ENCODE measurements around the gene P2RY4.
"Not testable (repeated sequence)": the region's sequence is repeated elsewhere in the genome, so short reads cannot be mapped to it uniquely, and the experiment has no call there.

Gene P2RY4

DNA sequence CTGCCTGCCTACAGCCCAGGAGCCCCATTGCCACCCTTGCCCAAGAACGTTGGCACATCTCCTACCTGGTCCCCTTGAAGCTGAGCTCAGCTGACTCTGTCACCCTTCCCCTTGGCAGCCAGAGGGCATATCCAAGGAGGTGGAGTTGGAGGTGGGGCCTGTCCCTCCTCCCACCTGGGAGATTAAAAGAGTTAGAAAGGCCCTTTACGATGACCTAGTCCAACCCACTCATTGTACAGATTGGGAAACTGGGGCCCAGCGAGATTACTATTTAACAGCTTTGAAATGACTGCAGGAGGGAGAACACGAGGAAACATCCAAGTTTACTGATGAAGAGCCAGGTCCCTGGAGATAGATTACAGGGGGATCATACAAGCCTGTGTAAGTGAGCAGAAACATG lies at the start of gene P2RY4:
TSS of gene P2RY4 (minus strand) at position 101 of the 400 bp plus-strand sequence. CDS start 580 bp downstream, outside the sequence.
- no peak for DNase-seq

DNA sequence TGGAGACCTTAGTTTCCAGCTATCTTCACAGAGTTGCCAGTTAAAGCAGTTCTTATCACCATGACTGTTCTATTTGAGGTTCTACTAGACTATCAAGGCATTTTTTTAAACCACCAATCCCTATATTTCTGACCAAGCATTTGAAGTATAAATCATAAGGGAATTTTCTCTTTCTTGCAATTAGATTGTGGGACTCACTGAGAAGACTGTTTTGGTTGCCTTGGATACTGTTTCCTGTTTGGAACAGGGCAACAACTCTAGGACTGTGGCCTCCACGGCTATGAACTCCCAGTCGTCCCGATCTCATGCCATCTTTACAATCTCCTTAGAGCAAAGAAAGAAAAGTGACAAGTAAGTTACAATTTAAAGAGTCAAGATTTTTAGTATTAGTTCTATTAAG lies 41.7 kb upstream of the P2RY4 start:
- no peak for DNase-seq

DNA sequence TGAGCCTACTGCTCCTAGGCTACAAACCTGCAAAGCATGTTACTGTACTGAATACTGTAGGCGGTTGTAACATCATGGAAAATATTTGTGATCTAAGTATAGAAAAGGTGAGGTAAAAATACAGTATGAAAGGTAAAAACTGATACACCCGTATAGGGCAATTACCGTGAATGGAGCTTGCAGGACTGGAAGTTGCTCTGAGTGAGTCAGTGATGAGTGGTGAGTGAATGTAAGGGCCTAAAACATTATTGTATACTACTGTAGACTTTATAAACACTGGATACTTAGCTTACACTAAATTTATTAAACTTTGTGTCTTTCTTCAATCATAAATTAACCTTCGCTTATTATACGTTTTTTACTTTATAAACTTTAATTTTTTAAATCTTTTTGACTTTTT lies 33.6 kb upstream of the P2RY4 start:
- no peak for DNase-seq

DNA sequence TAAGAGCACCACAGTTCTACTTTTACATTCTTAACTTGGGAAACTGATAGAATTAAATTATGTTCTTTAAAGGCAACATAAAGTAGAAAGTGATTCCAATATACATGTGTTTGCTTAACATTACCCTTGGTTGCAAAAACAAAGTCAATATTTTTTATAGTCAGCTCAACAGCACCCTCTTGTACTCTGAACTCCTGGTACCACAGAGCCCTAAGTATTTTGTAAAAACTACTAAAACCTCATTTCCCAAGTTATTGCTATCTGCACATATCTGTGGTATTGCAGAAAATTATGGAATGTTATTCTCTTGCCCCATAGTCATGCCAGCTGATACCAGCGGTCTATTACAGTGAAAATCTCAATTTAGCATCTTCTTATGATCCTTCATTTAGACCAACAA lies 32.8 kb upstream of the P2RY4 start:
- no peak for DNase-seq

DNA sequence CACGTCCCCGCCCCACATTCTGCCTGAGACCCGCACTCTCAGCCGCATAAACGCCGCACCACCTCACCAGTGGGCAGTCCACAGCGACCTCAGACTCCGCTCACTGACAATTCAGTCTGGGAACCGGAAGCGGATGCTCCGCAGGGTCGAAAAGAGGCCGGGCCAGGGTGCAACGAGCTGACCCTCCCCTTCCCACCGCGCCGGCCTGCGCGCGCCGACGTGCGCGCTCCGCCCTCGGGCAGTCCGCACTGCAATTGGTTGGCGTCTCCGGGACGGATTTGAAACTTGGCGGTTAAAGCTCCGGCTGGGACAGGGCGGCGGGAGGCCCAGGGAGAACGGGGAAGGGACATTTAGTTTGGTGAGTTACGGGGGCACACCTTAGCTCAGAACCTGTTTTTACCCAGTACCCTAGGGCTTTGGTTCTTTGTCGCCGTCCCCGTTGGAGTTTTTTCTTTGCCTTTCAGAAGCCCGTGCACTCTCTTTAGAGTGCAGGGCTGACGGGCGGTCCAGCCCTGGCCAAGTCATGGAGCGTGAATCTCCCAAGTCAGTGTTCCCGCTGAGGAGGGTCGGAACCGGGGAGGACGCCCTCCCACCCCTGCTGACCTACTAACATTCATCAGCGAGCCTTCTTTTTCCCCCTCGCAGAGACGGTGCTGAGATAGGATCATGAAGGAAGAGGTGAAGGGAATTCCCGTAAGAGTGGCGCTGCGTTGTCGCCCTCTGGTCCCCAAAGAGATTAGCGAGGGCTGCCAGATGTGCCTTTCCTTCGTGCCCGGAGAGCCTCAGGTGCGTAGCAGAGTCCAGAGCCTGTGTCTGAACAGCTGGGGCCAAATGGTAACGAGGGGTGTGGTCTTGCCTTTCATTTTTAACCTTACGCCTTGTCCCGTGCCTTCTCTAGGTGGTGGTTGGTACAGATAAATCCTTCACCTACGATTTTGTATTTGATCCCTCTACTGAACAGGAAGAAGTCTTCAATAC lies 30.1 kb upstream of the P2RY4 start, which contains the start of the genes KIF4A and PDZD11:
TSS of gene KIF4A (plus strand) at position 312 of the 978 bp plus-strand sequence. CDS start at position 667, 355 bp downstream.
TSS of gene PDZD11 (minus strand) at position 135 of the 978 bp plus-strand sequence. CDS start 586 bp downstream, outside the sequence.
- DNase-seq, result peak; percentile 90

DNA sequence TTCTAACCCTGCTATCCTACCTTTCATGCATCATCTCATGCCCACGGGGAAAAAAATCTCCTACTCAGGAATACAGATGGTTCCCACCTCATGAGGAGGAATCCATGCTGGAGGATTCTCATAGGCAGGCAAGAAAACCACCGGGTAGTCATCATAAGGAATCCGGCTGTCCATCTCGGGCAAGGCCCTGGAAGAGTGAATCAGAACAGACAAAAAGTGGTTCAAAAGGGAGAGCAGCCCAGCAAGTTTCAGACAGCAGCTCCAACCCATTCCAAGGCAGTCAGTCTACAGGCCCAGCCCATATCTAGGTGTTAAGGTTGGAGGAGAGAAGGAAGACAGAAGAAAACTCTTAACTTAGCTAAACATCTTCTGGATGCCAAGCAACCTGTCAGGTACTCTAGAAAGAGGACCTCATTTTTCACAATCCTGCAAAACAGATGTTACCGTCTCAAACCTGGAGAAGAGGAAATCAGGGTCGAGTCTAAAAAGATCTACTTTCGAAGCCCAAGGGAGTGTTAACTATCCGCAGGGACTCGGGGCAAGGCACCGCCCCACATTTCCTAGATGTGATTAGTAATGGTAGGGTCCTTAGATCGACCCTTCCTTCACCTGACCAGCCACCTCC lies 29.3 kb upstream of the P2RY4 start:
- DNase-seq, result no peak

DNA sequence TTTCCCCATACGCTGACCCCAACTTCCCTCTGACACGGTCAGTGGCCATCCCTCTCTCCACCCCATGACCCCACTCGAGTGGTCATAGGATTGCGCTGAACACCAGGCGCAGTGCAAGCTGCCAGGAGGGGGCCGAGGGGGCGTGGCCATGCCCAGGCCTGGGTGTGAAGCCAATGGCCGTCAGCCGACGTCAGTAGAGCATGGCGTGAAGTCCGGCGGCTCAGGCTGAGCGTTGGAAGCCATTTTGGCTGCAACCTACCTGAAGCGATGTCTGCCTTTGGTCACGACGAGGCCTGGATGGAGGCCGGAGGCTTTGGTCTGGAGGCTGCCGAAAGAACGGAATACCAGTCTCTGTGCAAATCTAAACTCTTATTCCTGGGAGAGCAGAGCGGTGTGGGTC lies 21.9 kb upstream of the P2RY4 start, which contains the start of gene RAB41:
TSS of gene RAB41 (plus strand) at position 222 of the 400 bp plus-strand sequence. CDS start at position 268, 46 bp downstream.
- no peak for DNase-seq

DNA sequence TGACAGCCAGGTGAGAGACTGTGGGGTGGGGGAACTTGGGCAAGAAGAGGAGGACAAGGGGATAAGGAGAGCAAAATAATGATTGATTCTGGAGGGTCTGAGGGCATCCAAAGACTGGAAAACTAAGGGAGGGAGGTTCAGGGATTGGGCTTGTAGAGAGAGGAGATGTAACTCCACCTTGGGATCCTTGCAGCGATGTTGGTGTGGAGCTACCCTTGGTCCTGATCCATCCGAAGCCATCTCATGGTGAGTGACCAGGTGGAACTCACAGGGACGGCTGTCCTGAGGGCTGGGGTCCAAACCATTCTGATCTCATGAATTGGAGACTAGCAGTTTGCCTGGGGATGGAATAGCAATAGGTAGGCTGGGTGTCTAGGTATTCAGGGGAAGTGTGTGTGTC lies 20.6 kb upstream of the P2RY4 start:
- no peak for DNase-seq

DNA sequence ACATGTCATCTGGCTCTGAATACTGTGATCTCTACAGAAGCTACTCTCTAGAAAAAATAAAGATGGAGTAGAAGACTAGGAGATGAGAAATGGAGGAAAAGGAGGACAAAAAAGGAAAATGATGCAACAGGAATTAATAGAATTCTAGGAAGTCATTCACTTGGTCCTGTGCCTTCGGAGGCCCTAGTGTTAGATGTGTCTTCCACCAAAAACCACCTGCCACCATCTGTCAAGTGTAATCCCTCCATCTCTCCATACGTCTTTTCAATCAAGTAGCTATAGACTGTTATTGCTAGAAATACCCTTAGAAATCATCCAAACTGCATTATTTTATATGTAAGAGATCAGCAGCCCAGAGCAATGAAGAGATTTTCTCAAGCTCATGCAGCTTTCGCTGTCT lies 19.1 kb upstream of the P2RY4 start:
- DNase-seq, result no peak

DNA sequence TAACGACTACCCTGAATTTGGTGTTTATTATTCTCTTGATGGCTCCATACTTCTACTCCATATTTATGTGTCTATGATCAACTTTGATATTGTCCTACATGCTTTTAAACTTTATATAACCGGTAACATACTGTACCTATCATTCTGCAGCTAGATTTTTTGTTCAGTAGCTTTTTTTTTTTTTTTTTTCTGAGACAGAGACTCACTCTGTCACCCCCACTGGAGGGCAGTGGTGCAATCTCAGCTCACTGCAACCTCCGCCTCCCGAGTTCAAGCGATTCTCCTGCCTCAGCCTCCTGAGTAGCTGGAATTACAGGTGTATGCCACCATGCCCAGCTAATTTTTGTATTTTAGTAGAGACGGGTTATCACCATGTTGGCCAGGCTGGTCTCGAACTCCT lies 14.0 kb upstream of the P2RY4 start:
- not testable (repeated sequence) for DNase-seq

DNA sequence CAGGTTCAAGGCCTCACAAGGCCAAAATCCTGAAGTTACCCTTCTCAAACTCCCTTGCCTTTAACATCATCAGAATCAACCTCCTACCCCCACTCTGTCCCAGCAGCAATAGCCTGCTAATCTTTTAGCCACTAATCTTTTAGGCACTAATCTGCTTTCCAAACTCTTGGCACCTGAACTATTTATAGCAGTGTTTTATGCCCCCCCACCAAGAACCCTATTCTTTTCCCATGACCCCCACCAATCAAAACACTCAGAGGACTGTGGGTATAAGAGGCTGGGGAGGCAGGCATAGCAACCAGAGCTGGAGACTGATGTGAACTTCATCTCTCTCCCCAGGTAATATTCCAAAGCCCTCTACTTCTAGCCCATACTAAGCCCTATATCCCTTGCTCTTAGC lies 8.0 kb upstream of the P2RY4 start, which contains the start of gene ARR3:
TSS of gene ARR3 (plus strand) at position 301 of the 400 bp plus-strand sequence. CDS start 1,052 bp downstream, outside the sequence.
- DNase-seq, result no peak

DNA sequence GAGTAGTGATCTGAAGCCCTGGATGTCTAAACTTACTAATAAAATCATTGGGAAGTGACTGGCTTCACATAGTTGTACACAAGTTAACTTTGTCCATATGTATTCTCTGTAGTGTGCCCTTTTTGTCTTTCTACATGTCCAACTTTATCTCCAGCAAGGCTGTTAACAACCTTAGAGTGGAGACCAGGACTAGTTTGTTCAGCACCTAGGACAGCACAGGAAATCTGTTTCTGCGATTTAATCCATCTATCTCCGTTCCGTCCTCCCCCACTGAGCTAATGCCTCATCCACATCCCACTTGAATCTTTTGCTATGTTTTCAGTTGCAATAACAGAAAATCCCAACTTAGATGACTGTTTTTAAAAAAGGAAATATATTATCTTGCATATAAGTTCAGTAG lies 4.8 kb upstream of the P2RY4 start:
- DNase-seq, result no peak

DNA sequence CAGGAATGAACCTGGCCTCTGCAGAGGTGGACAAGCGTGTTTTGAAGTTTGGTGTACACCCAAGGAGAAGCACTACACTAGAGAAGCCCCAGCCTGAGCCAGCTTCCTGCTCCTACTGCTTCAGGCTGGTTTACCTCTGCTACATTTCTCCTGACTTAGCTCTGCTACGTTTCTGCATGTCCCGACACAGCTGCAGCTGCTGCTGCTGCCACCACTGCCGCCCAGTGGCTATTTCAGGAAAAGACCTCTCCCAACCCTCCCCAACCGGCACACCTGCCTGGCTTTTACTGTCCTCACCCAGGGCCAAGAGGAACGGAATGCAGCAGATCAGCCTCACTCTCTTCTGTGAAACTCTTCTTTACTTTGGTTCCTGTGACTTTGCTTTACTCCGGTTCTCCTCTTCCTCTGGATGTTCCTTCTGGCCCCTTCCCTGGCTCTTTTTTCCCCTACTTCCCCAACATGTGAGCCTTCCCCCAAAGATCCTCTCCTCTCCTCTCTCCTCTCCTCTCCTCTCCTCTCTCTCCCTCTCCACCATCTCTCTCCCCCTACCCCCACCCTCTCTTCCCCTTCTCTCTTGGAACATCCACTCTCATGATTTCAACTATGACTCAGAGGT lies 3.1 kb upstream of the P2RY4 start:
- DNase-seq, result peak; percentile 50

DNA sequence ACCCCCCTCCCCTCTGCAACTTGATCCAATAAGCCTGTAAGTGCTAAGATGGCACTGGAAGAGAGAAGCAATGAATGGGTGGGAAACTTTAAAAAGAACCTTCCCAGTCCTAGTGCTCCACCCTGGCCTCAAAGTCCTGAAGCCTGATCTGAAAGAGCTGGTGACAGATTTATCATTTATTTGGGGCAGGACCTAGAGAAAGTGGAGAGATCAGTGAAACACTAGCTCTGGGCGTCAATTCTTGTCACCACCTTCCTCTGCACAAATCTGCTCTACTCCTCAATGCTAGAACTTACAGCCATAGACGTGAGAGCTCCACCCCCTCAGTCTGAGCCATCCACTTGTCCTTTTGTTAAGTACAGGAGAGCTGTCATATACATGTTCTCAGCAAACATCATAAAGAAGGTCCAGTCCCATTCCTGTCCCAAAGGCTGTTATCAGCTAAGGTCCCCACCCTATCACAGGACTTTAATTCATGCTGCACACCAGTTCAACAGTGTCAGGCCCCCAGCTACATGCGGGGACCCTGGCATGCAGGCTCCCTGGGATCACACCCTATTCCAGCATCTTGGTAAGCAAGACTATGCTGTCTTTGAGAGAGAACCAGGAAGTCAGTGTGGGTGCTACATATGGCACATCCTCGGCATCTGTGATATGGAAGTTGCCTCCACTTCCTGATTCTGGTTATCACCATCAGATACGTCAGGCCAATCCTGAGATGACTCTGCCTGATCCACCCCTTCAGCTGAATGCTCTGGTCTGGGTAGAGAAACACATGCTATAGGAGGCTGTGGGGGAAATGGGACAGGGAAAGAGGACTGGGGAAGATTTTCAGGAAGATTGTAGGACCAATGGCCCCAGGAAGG lies 2.3 kb downstream of the P2RY4 start:
- no peak for DNase-seq

DNA sequence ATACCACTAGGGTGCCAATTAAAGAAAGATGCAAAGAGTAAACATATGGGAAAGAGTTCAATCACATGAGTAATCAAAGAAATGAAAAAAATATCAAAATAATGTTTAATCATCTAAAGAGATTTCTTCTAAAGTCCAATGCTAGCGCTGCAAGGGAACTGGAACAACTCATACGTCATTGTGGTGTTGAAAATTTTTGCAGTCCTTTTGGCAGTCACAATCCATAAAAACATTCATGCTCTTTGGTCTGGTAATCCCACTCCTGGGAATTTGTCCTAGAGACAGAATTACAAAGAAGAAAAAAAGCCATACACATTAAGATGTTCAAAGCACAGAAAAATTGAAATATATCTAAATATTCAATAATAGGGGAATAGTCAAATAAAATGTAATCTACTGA lies 4.6 kb downstream of the P2RY4 start:
- DNase-seq, result no peak

DNA sequence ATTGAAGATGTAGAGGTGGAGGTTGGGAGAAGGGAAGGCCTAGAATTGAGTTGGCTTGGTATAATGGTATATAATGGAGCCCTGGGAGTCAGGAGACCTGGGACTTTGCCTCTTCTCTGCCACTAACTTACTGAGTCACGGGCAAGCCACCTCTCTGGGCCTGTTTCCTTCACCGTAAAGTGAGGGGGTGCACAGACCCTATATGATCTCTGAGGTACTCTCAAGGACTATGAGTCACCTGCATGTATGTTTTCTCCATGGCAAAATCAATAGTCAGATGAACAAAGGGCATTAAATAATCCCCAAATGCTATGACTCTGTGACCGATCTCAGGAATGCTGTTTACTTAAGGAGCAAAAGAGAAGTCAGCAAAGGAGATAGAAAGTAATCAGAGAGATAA lies 5.1 kb downstream of the P2RY4 start:
- no peak for DNase-seq

DNA sequence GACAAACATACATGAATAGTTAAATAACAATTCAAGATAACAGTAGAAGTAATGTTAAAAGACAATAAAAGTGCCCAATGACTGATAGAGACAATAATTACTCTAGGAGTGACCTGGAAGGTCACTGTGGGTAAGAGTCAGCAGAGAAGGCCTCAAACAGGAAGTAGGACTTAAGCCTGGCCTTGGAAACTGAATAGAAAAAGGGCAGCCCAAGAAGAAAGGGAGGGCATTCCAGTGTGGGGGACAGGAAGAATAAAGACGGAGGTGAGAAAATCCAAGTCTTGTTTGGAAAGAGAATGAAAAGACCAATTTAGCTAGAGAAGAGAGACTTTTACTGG lies 6.0 kb downstream of the P2RY4 start:
- no peak for DNase-seq

DNA sequence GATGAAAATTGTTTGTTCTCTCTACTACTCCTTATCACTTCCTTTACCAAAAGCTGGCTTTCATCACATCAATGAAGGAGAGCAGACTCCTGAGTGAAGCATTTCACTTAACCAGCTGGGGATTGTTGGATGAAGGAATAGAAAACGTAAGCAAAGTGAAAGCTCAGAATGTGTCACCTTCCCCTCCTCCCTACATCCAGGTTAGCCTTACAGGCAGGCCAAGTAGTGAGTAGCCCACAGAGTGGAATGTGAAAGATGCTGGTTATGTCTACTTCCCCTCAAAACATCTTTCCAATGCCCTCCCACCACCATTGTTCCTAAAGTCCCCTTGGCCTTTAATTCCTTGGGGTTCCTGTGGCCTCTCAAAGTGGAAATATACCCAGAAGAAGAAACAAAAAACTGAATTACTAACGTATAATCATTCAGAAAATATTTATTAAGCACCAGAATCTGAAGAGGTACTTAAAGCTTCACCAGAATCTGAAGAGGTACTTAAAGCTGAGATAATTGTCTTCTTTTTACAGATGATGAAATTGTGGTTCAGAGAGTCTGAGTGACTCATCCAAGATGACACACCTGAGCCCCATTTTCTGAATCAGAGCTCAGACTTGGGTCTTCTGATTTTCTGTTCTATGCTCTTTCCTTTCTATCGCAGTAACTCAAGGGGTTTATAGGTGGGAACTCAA lies 6.5 kb downstream of the P2RY4 start:
- no peak for DNase-seq

DNA sequence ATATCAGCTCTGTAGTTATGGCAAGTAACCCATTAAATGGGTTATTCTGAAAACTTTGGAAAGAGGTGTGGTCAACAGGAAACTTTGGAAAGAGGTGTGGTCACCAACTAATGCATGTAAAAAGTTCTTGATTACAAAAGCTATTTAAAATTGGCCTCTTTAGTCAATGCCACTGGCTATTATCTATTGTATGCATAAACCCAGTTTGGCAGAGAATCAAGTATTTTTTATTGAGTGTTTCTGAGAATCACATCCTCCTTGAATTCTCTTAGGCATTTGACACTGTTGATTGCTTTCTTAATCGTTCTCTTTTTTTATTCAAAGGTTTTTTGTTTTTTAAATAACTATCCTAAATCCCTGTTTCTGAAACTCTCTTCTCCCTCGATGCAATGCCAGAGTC lies 7.5 kb downstream of the P2RY4 start:
- no peak for DNase-seq

DNA sequence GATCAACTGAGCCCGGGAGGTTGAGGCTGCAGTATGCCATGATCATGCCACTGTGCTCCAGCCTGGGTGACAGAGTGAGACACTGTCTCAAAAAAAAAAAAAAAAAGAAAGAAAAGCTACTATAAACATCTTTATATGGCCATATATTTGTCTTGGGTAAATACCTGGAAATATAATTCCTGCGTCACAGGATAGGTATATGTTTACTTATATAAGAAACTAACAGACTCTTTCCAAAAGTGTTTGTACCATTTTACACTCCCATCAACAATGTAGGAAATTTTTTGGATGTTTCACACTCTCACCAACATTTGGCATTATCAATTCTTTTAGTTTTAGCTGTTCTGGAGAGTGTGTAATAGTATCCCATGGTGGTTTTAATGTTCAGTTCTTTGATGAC lies 12.8 kb downstream of the P2RY4 start:
- no peak for DNase-seq

DNA sequence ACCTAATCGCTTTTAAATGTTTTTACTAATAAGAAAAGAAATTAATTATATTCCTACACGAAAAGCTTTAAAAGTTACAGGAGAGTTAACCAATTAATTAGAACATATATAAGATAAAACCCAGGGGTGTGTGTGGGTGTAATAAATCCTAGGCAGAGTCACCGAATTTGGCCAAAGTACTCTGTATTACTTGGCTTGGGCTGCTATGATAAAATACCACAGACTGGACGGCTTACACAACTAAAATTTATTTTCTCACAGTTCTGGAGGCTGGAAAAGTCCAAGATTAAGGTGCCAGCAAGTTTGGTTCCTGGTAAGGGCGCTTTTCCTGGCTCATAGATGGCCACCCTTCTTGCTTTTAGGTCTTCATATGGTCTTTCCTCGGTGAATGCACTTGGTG lies 15.1 kb downstream of the P2RY4 start:
- no peak for DNase-seq

DNA sequence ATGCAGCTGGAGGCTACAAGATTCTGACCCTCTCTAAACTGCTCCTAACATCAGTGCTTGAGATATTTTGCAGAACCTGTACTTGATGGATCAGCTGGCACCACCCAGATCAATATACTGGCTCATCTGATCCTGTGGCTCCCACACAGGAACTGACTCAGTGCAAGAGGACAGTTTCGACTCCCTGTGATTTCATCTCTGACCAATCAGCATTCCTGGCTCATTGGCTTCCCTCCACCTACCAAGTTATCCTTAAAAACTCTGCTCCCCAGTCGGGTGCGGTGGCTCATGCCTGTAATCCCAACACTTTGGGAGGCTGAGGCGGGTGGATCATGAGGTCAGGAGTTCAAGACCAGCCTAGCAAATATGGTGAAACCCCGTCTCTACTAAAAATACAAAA lies 16.4 kb downstream of the P2RY4 start:
- DNase-seq, result not testable (repeated sequence)

All from eye (tissue), 1 donor.